Stimulated activated CD4-positive, alpha-beta T cell treated with anti-CD3 and anti-CD28 coated beads, Interleukin-12 subunit alpha, Interleukin-12 subunit beta, amount 100 ng/mL, for 4 hours (primary cell): Measurements from ENCODE around the gene PYGO2.
A peak's percentile ranks its signal among the peaks of the same experiment; 100 is the strongest.
"Not testable (repeated sequence)": the region's sequence is repeated elsewhere in the genome, so short reads cannot be mapped to it uniquely, and the experiment has no call there.

Experiments
- DNase-seq: peaks from one replicate; pipeline ENCODE4 v3.0.0-alpha.2; 2020

PYGO2 gene

GRCh38 chr1:154940213-154940560 lies 21.4 kb downstream of the PYGO2 start:
- no peak for DNase-seq

GRCh38 chr1:154938604-154939399 lies 22.8 kb downstream of the PYGO2 start:
- no peak for DNase-seq

GRCh38 chr1:154937988-154938386 lies 23.6 kb downstream of the PYGO2 start:
- no peak for DNase-seq

DNA sequence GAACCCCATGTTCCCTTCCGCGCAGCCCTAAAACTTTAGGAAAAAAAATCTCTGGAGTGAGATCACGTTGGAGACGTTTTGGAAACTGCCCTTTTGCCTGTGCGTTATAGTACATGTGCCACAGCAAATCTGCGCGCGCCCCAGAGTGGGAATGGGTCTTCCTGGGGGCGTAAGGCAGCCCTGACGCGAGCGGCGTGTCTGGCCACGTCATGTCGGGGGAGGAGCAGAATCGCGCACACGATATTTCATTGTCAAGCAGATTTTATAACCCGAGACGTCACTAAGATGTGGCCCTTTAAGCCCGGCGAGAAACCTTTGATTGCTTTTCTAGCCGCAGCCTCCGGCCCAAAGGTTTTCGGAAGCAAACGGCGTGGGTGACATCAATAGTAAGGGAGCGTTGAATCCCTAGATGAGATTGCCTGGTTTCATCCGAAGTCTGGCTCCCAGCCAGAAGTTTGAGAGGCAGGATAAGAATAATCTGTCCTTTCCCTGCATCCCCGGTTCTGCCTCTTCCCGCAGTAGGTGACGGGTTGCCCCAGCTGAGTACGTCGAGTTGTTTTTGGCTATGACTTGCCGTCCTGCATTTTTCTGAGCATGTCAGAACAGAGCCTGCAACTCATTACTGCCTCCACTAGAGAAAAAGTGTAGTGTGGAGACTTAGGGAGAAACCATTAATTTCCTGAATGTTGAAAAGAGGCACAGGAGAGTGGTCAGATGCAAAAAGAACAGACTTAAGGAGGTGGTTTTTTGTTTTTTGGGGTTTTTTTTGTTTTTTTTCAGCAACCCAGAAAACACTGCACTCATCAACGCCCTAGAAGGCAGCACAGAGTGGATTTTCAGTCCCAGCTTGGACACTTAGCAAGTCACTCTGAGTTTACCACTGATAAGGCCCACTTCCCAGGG lies 24.2 kb downstream of the PYGO2 start:
- DNase-seq, result peak; percentile 86

- DNase-seq, result peak; percentile 92
Observed at GRCh38 chr1:154936555-154937084, 25.0 kb downstream of the PYGO2 start, which contains the start of gene PMVK. Gene PMVK, minus strand, starts transcription at chr1:154936719. Its CDS starts 34 bp downstream, at chr1:154936685.

GRCh38 chr1:154935749-154936554 lies 25.6 kb downstream of the PYGO2 start:
- no peak for DNase-seq

- DNase-seq, result no peak
Observed at GRCh38 chr1:154934358-154934948, 27.1 kb downstream of the PYGO2 start.

DNA sequence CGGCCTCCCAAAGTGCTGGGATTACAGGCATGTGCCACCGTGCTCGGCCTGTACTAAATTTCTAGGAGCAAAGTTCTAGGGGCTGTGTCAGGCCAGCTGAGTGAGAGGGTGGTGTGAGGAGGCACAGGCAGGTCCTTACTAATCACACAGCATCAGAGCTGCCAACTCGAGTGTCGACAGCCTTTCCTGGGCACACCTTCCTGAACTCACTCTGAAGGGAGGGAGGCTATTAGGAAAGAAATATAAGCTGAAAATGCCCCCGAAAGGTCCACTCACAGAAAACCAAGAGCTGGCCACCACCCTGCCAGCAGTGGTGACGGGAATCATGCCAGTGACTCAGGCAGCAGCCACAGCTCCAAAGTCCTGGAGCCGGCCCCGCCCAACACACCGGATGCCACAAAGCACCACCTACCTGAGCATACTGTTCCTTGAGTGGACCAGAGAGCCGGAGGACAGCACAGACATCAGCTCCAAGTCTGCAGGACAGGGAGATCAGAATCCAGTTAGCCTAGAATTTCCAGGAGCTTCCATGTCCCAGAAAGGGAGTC lies 29.6 kb downstream of the PYGO2 start:
- no peak for DNase-seq

GRCh38 chr1:154926201-154926600 lies 35.4 kb downstream of the PYGO2 start:
- DNase-seq, result no peak

DNA sequence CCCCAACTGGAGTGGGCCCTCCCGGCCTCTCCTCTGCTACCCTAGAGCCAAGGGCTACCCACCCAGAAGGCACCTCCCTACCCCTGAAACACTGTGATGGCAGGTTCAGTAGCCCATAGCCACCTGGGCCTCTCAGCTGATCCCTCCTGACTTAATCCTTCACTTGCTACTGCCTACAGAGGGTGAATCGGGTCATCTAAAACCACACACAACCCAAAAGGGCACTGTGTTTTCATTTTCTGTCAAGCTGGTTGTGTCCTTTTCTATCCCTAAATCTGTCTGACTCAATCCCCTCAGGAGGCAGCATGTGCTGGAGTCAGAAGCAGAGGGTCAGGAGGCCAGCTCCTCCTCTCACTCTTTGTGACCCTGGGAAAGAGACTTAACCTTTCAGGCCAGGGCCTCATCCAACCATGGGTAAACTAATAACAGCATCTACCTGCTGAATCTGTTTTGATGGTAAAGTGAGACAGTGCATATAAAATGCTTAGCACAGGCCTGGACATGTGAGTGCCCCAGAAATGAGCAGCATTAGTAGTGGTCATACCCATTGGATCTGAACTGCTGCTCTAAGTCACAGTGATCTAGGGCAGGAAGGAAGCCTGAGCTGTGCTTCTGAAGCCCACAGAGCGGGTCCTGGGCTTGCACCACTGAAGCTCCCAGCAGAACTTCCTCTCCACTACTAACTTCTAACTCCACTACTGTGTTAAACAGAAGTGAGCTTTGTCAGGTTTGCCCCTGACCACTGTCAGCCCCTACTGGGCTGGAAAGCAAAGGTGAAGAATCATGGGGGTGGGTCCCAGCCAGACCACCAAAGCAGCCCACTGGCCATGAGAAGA lies 36.0 kb downstream of the PYGO2 start:
- no peak for DNase-seq

DNA sequence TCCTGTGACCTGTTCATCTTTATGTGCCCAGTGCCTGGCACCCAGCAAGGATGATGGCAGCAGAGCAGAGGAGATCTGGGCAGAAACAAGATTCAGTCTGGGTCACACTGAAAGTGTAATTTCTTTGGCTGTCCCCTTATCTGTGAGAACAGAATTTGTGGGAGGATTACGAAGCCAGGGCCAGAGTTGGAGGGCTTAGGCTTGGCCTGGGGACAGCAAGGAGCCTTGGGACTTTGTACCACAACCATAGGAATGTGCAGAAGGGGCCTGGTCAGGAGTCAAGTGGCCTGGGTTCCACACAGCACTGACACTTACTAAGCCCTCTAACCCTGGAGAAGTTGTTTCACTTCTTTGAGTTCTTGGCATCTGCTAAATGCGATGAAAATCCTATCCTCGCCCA lies 37.9 kb downstream of the PYGO2 start:
- DNase-seq, result no peak

DNA sequence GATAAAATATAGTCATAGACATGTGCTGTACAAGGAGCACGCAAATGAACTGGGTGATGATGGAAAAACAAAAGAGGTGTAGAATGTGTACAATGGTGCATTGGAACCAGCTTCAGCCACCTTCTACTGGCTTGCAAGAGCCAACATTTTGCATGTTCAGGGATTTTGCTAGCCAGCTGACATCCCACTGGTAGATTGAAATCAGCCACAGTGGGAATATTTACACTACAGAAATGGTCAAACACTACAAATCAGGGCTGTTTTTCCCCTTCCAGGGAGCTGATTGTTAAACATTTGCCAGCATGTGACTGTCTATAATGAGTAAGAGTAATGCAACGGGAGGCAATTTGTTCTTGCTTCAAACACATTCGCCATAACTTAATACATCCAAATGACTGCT lies 48.3 kb downstream of the PYGO2 start:
- DNase-seq, result no peak

- no peak for DNase-seq
Observed at GRCh38 chr1:154912755-154913154, 48.8 kb downstream of the PYGO2 start.

- no peak for DNase-seq
Observed at GRCh38 chr1:154911691-154912550, 49.7 kb downstream of the PYGO2 start.

DNA sequence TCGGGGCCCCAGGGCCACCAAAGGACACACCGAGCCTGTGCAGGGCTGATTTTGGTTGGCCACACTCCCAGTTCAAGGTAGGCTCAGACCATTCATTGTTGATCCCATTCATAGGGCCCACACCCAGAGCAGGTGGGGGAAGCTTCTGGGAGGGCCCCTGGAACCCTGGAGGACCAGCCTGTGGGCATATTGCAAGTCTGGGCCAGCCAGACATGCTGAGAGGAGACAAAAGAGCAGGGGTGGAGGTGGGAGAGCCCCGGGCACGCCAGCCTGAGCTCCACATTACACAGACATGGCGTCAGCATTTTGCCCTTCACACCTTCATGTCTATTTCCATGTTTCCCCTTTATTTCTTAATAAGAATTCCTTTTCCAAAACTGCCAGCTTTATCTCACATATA lies 50.7 kb downstream of the PYGO2 start:
- DNase-seq, result no peak

GRCh38 chr1:154908937-154909336 lies 52.6 kb downstream of the PYGO2 start:
- DNase-seq, result no peak

- DNase-seq, result not testable (repeated sequence)
Observed at GRCh38 chr1:154908129-154908528, 53.5 kb downstream of the PYGO2 start.
